DMS153 treated with DMSO at 0.1 percent for 48 hours (cell line): Measurements from ENCODE around the gene GALNT17.

Source experiments
- DNase-seq: peaks from one replicate; lab custom pipeline; 2025; ENCODE audit not compliant: unreplicated experiment; lab: John Stamatoyannopoulos, UW

GALNT17 gene

GRCh38 chr7:71278257-71278656 is 146.3 kb downstream of the GALNT17 start:
- no peak for DNase-seq

GRCh38 chr7:71281261-71281660 is 149.3 kb downstream of the GALNT17 start:
- DNase-seq: no peak

- no peak for DNase-seq
Measured at GRCh38 chr7:71283802-71284201, 151.9 kb downstream of the GALNT17 start.

GRCh38 chr7:71285571-71286145 is 153.7 kb downstream of the GALNT17 start:
- DNase-seq: no peak

GRCh38 chr7:71286336-71286735 is 154.4 kb downstream of the GALNT17 start:
- DNase-seq: no peak

GRCh38 chr7:71286924-71287323 is 155.0 kb downstream of the GALNT17 start:
- DNase-seq: no peak

GRCh38 chr7:71290452-71290851 is 158.5 kb downstream of the GALNT17 start:
- no peak for DNase-seq

GRCh38 chr7:71298378-71298777 is 166.4 kb downstream of the GALNT17 start:
- no peak for DNase-seq

- DNase-seq: no peak
Measured at GRCh38 chr7:71300086-71300485, 168.1 kb downstream of the GALNT17 start.

- no peak for DNase-seq
Measured at GRCh38 chr7:71300603-71301002, 168.7 kb downstream of the GALNT17 start.

- no peak for DNase-seq
Measured at GRCh38 chr7:71301167-71301566, 169.2 kb downstream of the GALNT17 start.

- no peak for DNase-seq
Measured at GRCh38 chr7:71303566-71303965, 171.6 kb downstream of the GALNT17 start.

- no peak for DNase-seq
Measured at GRCh38 chr7:71308096-71308495, 176.2 kb downstream of the GALNT17 start.

- DNase-seq: no peak
Measured at GRCh38 chr7:71311576-71311975, 179.6 kb downstream of the GALNT17 start.

- DNase-seq: no peak
Measured at GRCh38 chr7:71312755-71313490, 181.0 kb downstream of the GALNT17 start.

GRCh38 chr7:71313553-71313952 is 181.6 kb downstream of the GALNT17 start:
- no peak for DNase-seq

GRCh38 chr7:71320916-71321315 is 189.0 kb downstream of the GALNT17 start:
- DNase-seq: no peak

- no peak for DNase-seq
Measured at GRCh38 chr7:71322201-71322600, 190.3 kb downstream of the GALNT17 start.

- no peak for DNase-seq
Measured at GRCh38 chr7:71323726-71324125, 191.8 kb downstream of the GALNT17 start.

GRCh38 chr7:71325151-71325550 is 193.2 kb downstream of the GALNT17 start:
- no peak for DNase-seq

- no peak for DNase-seq
Measured at GRCh38 chr7:71326595-71326994, 194.7 kb downstream of the GALNT17 start.

- no peak for DNase-seq
Measured at GRCh38 chr7:71327946-71328345, 196.0 kb downstream of the GALNT17 start.
